Stomach (tissue), 4 donors: ENCODE data around the gene SUPT3H.

Source experiments
- POLR2A ChIP-seq, 4 donors: fragments of 450-650 bp; IDR thresholded peaks; one replicate each; pipeline ENCODE4 v1.6.1; 2016; ENCODE audit warnings: antibody characterized with exemption in 4 of 4, control low read depth in 2 of 4, mild to moderate bottlenecking in 1 of 4, moderate library complexity in 1 of 4
- POLR2AphosphoS5 ChIP-seq, 3 donors: sonication (generic); formaldehyde crosslinking; IDR thresholded peaks; one replicate each; pipeline ENCODE4 v1.6.1; 2016; ENCODE audit warnings: antibody characterized with exemption in 3 of 3
- TF ChIP-seq, protein P1 (sequence below), 7 experiments: fragments of 450-650 bp in 4 of 7; fragments of 200-600 bp in 3 of 7; sonication (generic) in 3 of 7; IDR thresholded peaks; one replicate each; pipeline ENCODE4 v1.5.1; 2016 to 2019; ENCODE audit warnings: antibody characterized with exemption in 7 of 7, control low read depth in 2 of 7, mild to moderate bottlenecking in 1 of 7

DNA sequence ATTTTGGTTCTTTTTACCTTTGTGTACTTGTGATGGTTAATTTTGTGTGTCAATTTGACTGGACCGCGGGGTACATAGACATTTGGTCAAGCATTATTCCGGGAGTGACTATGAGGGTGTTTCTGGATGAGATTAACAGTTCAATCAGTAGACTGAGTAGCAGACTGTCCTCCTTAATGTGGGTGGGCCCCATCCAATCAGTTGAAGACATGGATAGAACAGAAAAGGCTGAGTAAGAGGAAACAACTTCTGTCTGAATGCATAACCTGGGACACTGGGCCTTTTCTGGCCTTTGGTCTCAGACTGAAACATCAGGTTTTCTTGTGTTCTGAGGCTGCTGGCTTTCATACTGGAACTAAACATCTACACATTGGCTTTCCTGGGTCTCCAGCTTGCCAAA is 353.1 kb downstream of the SUPT3H start:
- TF ChIP-seq POLR2A (IDR thresholded peaks at IDR 0.05) (no peak), POLR2AphosphoS5 (IDR thresholded peaks at IDR 0.05) (no peak)
- TF ChIP-seq, protein P1, sequence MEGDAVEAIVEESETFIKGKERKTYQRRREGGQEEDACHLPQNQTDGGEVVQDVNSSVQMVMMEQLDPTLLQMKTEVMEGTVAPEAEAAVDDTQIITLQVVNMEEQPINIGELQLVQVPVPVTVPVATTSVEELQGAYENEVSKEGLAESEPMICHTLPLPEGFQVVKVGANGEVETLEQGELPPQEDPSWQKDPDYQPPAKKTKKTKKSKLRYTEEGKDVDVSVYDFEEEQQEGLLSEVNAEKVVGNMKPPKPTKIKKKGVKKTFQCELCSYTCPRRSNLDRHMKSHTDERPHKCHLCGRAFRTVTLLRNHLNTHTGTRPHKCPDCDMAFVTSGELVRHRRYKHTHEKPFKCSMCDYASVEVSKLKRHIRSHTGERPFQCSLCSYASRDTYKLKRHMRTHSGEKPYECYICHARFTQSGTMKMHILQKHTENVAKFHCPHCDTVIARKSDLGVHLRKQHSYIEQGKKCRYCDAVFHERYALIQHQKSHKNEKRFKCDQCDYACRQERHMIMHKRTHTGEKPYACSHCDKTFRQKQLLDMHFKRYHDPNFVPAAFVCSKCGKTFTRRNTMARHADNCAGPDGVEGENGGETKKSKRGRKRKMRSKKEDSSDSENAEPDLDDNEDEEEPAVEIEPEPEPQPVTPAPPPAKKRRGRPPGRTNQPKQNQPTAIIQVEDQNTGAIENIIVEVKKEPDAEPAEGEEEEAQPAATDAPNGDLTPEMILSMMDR (IDR thresholded peaks at IDR 0.05), result no peak
